ENCODE results near the gene RAMP3. TPM values are rescaled to one million over a fixed set of nuclear protein-coding genes. Genes with fewer than 3 reads are reported as not detected.
"Not testable (repeated sequence)": the region's sequence is repeated elsewhere in the genome, so short reads cannot be mapped to it uniquely, and the experiment has no call there.

RAMP3 gene
- total RNA-seq, 2 donors from 2014 or later, result not detected

DNA sequence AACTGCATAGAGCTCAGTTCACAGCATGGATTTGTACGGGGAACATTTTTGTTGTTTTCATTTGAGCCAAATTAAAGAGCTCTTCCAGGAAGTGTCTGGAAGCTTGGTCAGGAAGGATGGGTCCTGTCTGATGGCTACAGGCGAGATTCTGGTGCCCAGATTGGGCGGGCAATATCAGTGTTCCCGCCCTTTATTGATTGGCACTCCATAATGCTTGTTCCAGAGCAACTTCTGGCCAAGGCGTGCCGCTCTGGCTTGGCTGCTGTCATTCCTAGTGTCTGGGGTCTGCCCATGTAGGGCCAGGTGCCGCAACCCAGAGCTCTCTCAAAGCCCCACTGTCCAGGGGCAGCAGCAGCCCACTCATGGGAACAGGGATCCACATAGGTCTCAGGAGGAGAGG is 45.9 kb downstream of the RAMP3 start:
- no peaks in the 10 kb centered on the region for H3K4me1 Mint-ChIP-seq
- Histone ChIP-seq H3K4me1 (ENCODE audit: control insufficient read depth, insufficient read depth, low read length) (no peaks in the 10 kb centered on the region), H3K27ac (ENCODE audit: low read depth, low read length) (no peak overlapping the region), H3K9me3 (ENCODE audit: control insufficient read depth, low read length) (no peaks in the 10 kb centered on the region), H3K4me3 (ENCODE audit: low read length) (no peak overlapping the region), H3K9ac (ENCODE audit: extremely low read depth, low read length, poor library complexity, severe bottlenecking) (no peak overlapping the region), H3K27me3 (ENCODE audit: control insufficient read depth, insufficient read depth, low read length, poor library complexity, severe bottlenecking) (peaks cover 3% of the 10 kb centered on the region), H3K36me3 (ENCODE audit: control insufficient read depth, insufficient read depth, low read length) (no peaks in the 10 kb centered on the region)
- no peak overlapping the region for H3K4me3 Mint-ChIP-seq
- WGBS, 2 experiments (ENCODE audit: insufficient coverage in 1 of 2, insufficient read length in 1 of 2), result 93% methylated on average over 6 to 7 of the region's 7 CpGs
- no peak for DNase-seq
- no peaks in the 10 kb centered on the region for H3K27me3 Mint-ChIP-seq (ENCODE audit: insufficient read depth)
- TF ChIP-seq, protein P1, sequence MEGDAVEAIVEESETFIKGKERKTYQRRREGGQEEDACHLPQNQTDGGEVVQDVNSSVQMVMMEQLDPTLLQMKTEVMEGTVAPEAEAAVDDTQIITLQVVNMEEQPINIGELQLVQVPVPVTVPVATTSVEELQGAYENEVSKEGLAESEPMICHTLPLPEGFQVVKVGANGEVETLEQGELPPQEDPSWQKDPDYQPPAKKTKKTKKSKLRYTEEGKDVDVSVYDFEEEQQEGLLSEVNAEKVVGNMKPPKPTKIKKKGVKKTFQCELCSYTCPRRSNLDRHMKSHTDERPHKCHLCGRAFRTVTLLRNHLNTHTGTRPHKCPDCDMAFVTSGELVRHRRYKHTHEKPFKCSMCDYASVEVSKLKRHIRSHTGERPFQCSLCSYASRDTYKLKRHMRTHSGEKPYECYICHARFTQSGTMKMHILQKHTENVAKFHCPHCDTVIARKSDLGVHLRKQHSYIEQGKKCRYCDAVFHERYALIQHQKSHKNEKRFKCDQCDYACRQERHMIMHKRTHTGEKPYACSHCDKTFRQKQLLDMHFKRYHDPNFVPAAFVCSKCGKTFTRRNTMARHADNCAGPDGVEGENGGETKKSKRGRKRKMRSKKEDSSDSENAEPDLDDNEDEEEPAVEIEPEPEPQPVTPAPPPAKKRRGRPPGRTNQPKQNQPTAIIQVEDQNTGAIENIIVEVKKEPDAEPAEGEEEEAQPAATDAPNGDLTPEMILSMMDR (conservative IDR thresholded peaks at IDR 0.05), result no peak
- H3K36me3 Mint-ChIP-seq (ENCODE audit: low read depth), result no peaks in the 10 kb centered on the region
- H3K9me3 Mint-ChIP-seq, result no peaks in the 10 kb centered on the region
- H3K27ac Mint-ChIP-seq, result no peak overlapping the region

DNA sequence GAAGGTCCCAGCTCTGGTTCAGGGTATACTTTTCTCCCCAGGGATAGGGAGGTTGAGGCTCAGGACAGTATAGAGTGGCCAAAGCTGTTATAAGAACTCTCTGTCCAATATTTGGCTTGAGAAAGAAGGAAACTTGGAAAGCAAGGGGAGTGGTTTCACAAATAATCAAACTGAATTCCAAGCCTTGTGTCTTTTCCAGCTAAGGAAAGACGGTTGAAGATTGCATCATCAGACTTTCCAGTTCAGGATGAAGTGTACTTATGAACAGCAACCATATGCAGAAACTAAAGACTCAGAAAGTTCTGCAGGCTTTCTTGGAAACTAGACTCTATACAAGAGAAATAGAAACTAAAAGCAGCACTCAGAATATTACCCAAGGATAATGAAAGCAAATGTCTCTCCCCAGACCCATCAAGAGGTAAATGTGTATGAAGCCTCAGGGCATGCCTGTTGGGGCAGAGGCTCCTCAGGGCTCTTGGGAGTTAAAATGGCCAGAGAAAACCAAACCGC is 46.4 kb downstream of the RAMP3 start:
- Histone ChIP-seq H3K36me3 (ENCODE audit: control insufficient read depth, insufficient read depth, low read length) (no peaks in the 10 kb centered on the region), H3K27me3 (ENCODE audit: control insufficient read depth, insufficient read depth, low read length, poor library complexity, severe bottlenecking) (peaks cover 8% of the 10 kb centered on the region), H3K27ac (ENCODE audit: low read depth, low read length) (no peak overlapping the region), H3K9me3 (ENCODE audit: control insufficient read depth, low read length) (no peaks in the 10 kb centered on the region), H3K4me3 (ENCODE audit: low read length) (no peak overlapping the region), H3K4me1 (ENCODE audit: control insufficient read depth, insufficient read depth, low read length) (no peaks in the 10 kb centered on the region), H3K9ac (ENCODE audit: extremely low read depth, low read length, poor library complexity, severe bottlenecking) (no peak overlapping the region)
- Mint-ChIP-seq H3K4me1 (no peaks in the 10 kb centered on the region), H3K27ac (no peak overlapping the region), H3K4me3 (no peak overlapping the region), H3K36me3 (ENCODE audit: low read depth) (no peaks in the 10 kb centered on the region), H3K9me3 (no peaks in the 10 kb centered on the region), H3K27me3 (ENCODE audit: insufficient read depth) (no peaks in the 10 kb centered on the region)
- TF ChIP-seq, protein P1 (conservative IDR thresholded peaks at IDR 0.05), result no peak
- WGBS, 2 experiments (ENCODE audit: insufficient coverage in 1 of 2, insufficient read length in 1 of 2), result 84 to 100% methylated on average over 1 to 2 of the region's 2 CpGs
- DNase-seq, result no peak

DNA sequence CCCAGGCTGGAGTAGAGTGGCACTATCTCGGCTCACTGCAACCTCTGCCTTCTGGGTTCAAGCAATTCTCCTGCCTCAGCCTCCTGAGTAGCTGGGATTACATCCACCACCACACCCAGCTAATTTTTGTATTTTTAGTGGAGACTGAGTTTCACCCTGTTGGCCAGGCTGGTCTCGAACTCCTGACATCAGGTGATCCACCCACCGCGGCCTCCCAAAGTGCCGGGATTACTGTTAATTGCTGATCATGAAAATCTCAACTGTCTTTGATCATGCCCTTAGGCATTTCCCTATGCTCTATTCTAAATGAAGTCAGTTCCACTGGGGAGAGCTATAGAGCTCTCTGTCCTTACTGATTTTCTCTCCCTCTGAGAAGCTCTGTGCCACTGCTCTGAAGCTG is 48.7 kb downstream of the RAMP3 start:
- H3K4me1 Mint-ChIP-seq; H3K9ac ChIP-seq (ENCODE audit: extremely low read depth, low read length, poor library complexity, severe bottlenecking); H3K9me3 Mint-ChIP-seq; H3K36me3 ChIP-seq (ENCODE audit: control insufficient read depth, insufficient read depth, low read length); H3K9me3 ChIP-seq (ENCODE audit: control insufficient read depth, low read length); H3K27me3 Mint-ChIP-seq (ENCODE audit: insufficient read depth); H3K4me1 ChIP-seq (ENCODE audit: control insufficient read depth, insufficient read depth, low read length); H3K27ac Mint-ChIP-seq; H3K4me3 Mint-ChIP-seq; DNase-seq; H3K27ac ChIP-seq (ENCODE audit: low read depth, low read length); H3K27me3 ChIP-seq (ENCODE audit: control insufficient read depth, insufficient read depth, low read length, poor library complexity, severe bottlenecking); H3K4me3 ChIP-seq (ENCODE audit: low read length); H3K36me3 Mint-ChIP-seq (ENCODE audit: low read depth): not testable (repeated sequence)
- 93 to 96% methylated on average over 4 to 5 of the region's 5 CpGs for WGBS, 2 experiments (ENCODE audit: insufficient coverage in 1 of 2, insufficient read length in 1 of 2)

GRCh38 chr7:45209909-45210308 is 52.3 kb downstream of the RAMP3 start:
- H3K36me3 Mint-ChIP-seq (ENCODE audit: low read depth); H3K9me3 Mint-ChIP-seq; H3K4me1 Mint-ChIP-seq; H3K4me1 ChIP-seq (ENCODE audit: control insufficient read depth, insufficient read depth, low read length); DNase-seq; H3K4me3 ChIP-seq (ENCODE audit: low read length); H3K27ac Mint-ChIP-seq; H3K9ac ChIP-seq (ENCODE audit: extremely low read depth, low read length, poor library complexity, severe bottlenecking); H3K27me3 ChIP-seq (ENCODE audit: control insufficient read depth, insufficient read depth, low read length, poor library complexity, severe bottlenecking); H3K27ac ChIP-seq (ENCODE audit: low read depth, low read length); H3K27me3 Mint-ChIP-seq (ENCODE audit: insufficient read depth); H3K9me3 ChIP-seq (ENCODE audit: control insufficient read depth, low read length); H3K36me3 ChIP-seq (ENCODE audit: control insufficient read depth, insufficient read depth, low read length); H3K4me3 Mint-ChIP-seq: not testable (repeated sequence)
- WGBS, 2 experiments (ENCODE audit: insufficient coverage in 1 of 2, insufficient read length in 1 of 2), result 92% methylated on average over 3 of the region's 3 CpGs; no CpG with 5 or more reads in 1 of the 2 experiments
